Nephron (organoid): Measurements from ENCODE around the gene SMIM35.

Source experiments
- H3K27ac Mint-ChIP-seq, 3 experiments: 2 replicates each; pipeline ENCODE4 v1.8.0; 2020; ENCODE audit warnings: mixed read lengths in 3 of 3, mild to moderate bottlenecking in 2 of 3, moderate library complexity in 1 of 3
- H3K27me3 Mint-ChIP-seq: 2 replicates; pipeline ENCODE4 v1.8.0; 2021; ENCODE audit warnings: low read depth, mild to moderate bottlenecking, moderate library complexity, mixed read lengths
- H3K36me3 Mint-ChIP-seq: 2 replicates; pipeline ENCODE4 v1.8.0; 2020; ENCODE audit warnings: low read depth, mixed read lengths
- H3K4me1 Mint-ChIP-seq: 2 replicates; pipeline ENCODE4 v1.8.0; 2020; ENCODE audit warnings: mixed read lengths
- H3K4me3 Mint-ChIP-seq, 3 experiments: 2 replicates each; pipeline ENCODE4 v1.8.0; 2020; ENCODE audit warnings: mild to moderate bottlenecking in 3 of 3, mixed read lengths in 3 of 3, moderate library complexity in 2 of 3
- H3K9me3 Mint-ChIP-seq: 2 replicates; pipeline ENCODE4 v1.8.0; 2020; ENCODE audit warnings: mixed read lengths
- CTCF ChIP-seq, 3 experiments: fragments of 200-600 bp; sonication (generic); IDR thresholded peaks; one replicate each; pipeline ENCODE4 v1.5.0; 2021; ENCODE audit warnings: antibody characterized with exemption in 3 of 3; ENCODE audit not compliant: unreplicated experiment in 3 of 3

The SMIM35 gene

GRCh38 chr11:118086913-118087768, at the start of gene SMIM35:
Gene SMIM35, minus strand, starts transcription at chr11:118086963. Its CDS starts 206 bp downstream, at chr11:118086757.
- Mint-ChIP-seq H3K4me3 (no peak within 1 kb of the TSS), H3K36me3 (no peaks in the 10 kb centered on the region), H3K27me3 (peaks cover 23% of the 10 kb centered on the region), H3K4me1 (peaks cover 18% of the 10 kb centered on the region), H3K9me3 (no peaks in the 10 kb centered on the region), H3K27ac (no peak within 1 kb of the TSS)
- TF ChIP-seq CTCF (IDR thresholded peaks at IDR 0.05; ENCODE audit: unreplicated experiment in 3 of 3) = no peak

DNA sequence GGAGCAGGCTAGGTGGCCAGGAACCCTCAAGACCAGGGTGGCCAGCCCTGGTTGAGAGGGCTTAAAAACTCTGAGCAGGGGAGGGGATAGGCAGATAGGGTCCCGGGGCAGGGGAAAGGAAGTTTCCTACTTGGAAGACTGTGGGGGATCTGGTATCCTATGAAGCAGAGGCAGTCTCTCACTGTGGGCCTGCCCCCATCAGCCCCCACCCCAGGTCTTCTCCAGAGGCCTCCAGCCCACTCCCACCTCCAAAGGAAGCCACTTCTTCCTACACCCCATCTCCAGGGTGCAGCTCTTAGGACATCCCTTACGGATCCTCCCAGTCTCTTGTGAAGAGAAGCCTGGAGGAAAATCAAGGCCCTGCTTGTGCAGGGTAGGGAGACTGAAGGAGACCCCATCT, 49.6 kb upstream of the SMIM35 start:
- peaks cover 38% of the 10 kb centered on the region for H3K27me3 Mint-ChIP-seq
- no peak overlapping the region for H3K4me3 Mint-ChIP-seq
- no peaks in the 10 kb centered on the region for H3K36me3 Mint-ChIP-seq
- H3K9me3 Mint-ChIP-seq = no peaks in the 10 kb centered on the region
- H3K4me1 Mint-ChIP-seq = peaks cover 9% of the 10 kb centered on the region
- no peak for TF ChIP-seq CTCF (IDR thresholded peaks at IDR 0.05; ENCODE audit: unreplicated experiment in 3 of 3)
- no peak overlapping the region for H3K27ac Mint-ChIP-seq

- peaks cover 14% of the 10 kb centered on the region for H3K4me1 Mint-ChIP-seq
- no peaks in the 10 kb centered on the region for H3K9me3 Mint-ChIP-seq
- peaks cover 33% of the 10 kb centered on the region for H3K27me3 Mint-ChIP-seq
- H3K4me3 Mint-ChIP-seq = no peak overlapping the region
- TF ChIP-seq CTCF (IDR thresholded peaks at IDR 0.05; ENCODE audit: unreplicated experiment in 3 of 3) = no peak
- H3K36me3 Mint-ChIP-seq = no peaks in the 10 kb centered on the region
- no peak overlapping the region for H3K27ac Mint-ChIP-seq
These were observed 49.0 kb upstream of the SMIM35 start for GRCh38 chr11:118135796-118136165.

DNA sequence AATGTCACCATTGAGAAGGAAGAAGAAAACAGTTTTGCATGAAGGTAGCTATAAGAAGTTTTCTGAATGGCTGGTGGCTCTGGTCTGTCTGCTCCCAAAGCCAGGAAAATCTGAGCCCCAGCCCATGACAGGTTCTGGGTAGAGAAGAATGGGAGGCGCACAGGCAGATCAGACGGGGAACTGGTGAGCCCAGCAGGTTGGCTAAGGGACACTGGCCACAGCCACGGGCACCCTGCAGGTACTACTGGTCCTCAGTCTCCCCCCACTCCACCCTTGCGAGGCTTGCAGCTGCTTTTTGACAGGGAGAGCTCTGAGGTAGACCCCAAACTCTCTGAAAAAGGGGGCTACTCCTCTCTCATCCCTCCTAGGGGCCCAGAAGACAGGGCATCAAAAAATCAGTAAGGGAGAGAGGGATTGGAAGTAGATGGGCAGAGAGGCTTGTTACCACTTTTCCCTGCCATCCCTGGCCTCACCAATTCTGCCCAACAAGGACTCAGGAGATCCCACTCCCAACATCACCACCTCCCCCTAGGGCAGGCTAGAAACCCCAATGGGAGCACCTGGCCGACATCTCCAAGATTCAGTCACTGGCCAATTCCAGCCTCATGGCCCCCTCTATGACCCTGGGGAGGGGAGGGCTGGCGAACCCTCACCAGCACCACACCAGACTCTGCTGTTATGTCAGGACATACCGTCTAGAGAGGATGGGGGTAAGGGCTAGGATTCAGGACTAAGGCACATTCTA, 48.5 kb upstream of the SMIM35 start:
- Mint-ChIP-seq H3K9me3 (no peaks in the 10 kb centered on the region), H3K4me3 (no peak overlapping the region), H3K4me1 (peaks cover 18% of the 10 kb centered on the region), H3K36me3 (no peaks in the 10 kb centered on the region), H3K27me3 (peaks cover 27% of the 10 kb centered on the region), H3K27ac (no peak overlapping the region)
- TF ChIP-seq CTCF (IDR thresholded peaks at IDR 0.05; ENCODE audit: unreplicated experiment in 3 of 3) = no peak

GRCh38 chr11:118133816-118134215, 47.1 kb upstream of the SMIM35 start:
- peaks cover 23% of the 10 kb centered on the region for H3K4me1 Mint-ChIP-seq

More at GRCh38 chr11:118133816-118134215, 47.1 kb upstream of the SMIM35 start:
- H3K27ac Mint-ChIP-seq = peak overlapping the region in 1 of 3 experiments; percentile 38
- no peak for TF ChIP-seq CTCF (IDR thresholded peaks at IDR 0.05; ENCODE audit: unreplicated experiment in 3 of 3)
- H3K36me3 Mint-ChIP-seq = no peaks in the 10 kb centered on the region
- no peaks in the 10 kb centered on the region for H3K9me3 Mint-ChIP-seq
- no peak overlapping the region for H3K4me3 Mint-ChIP-seq
- H3K27me3 Mint-ChIP-seq = peaks cover 18% of the 10 kb centered on the region
